ENCODE data around the gene TLCD5. TPM values are rescaled to one million over a fixed set of nuclear protein-coding genes. Genes with fewer than 3 reads are reported as not detected.

Gene TLCD5
- total RNA-seq, 2 donors from 2014 or later, result 13.8 to 20.1 TPM

GRCh38 chr11:120378474-120378873, 53.4 kb downstream of the TLCD5 start:
- no peak for TF ChIP-seq CTCF (conservative IDR thresholded peaks at IDR 0.05)
- Histone ChIP-seq H3K4me3 (ENCODE audit: low read length) (no peak overlapping the region), H3K27ac (ENCODE audit: low read depth, low read length) (no peak overlapping the region), H3K4me1 (ENCODE audit: control insufficient read depth, insufficient read depth, low read length) (no peaks in the 10 kb centered on the region), H3K9me3 (ENCODE audit: control insufficient read depth, low read length) (peaks cover 27% of the 10 kb centered on the region), H3K27me3 (ENCODE audit: control insufficient read depth, insufficient read depth, low read length, poor library complexity, severe bottlenecking) (no peaks in the 10 kb centered on the region), H3K36me3 (ENCODE audit: control insufficient read depth, insufficient read depth, low read length) (no peaks in the 10 kb centered on the region), H3K9ac (ENCODE audit: extremely low read depth, low read length, poor library complexity, severe bottlenecking) (no peak overlapping the region)
- H3K4me1 Mint-ChIP-seq, result peaks cover 6% of the 10 kb centered on the region
- H3K36me3 Mint-ChIP-seq (ENCODE audit: low read depth), result peaks cover 23% of the 10 kb centered on the region
- DNase-seq, result no peak
- no peaks in the 10 kb centered on the region for H3K27me3 Mint-ChIP-seq (ENCODE audit: insufficient read depth)
- H3K9me3 Mint-ChIP-seq, result peaks cover 34% of the 10 kb centered on the region
- H3K27ac Mint-ChIP-seq, result no peak overlapping the region
- H3K4me3 Mint-ChIP-seq, result no peak overlapping the region
- WGBS, 2 experiments (ENCODE audit: insufficient coverage in 1 of 2, insufficient read length in 1 of 2), result 95 to 100% methylated on average over 1 to 3 of the region's 3 CpGs

GRCh38 chr11:120381401-120381800, 56.3 kb downstream of the TLCD5 start:
- H3K4me1 Mint-ChIP-seq, result peaks cover 4% of the 10 kb centered on the region
- TF ChIP-seq CTCF (conservative IDR thresholded peaks at IDR 0.05), result no peak
- no peaks in the 10 kb centered on the region for H3K4me1 ChIP-seq (ENCODE audit: control insufficient read depth, insufficient read depth, low read length)
- no peak overlapping the region for H3K27ac Mint-ChIP-seq
- no peak overlapping the region for H3K27ac ChIP-seq (ENCODE audit: low read depth, low read length)
- no peak overlapping the region for H3K9ac ChIP-seq (ENCODE audit: extremely low read depth, low read length, poor library complexity, severe bottlenecking)
- 91 to 96% methylated on average over 6 to 7 of the region's 7 CpGs for WGBS, 2 experiments (ENCODE audit: insufficient coverage in 1 of 2, insufficient read length in 1 of 2)
- peaks cover 37% of the 10 kb centered on the region for H3K9me3 Mint-ChIP-seq
- no peak for DNase-seq
- H3K27me3 ChIP-seq (ENCODE audit: control insufficient read depth, insufficient read depth, low read length, poor library complexity, severe bottlenecking), result no peaks in the 10 kb centered on the region
- H3K4me3 ChIP-seq (ENCODE audit: low read length), result no peak overlapping the region
- H3K9me3 ChIP-seq (ENCODE audit: control insufficient read depth, low read length), result peaks cover 27% of the 10 kb centered on the region
- no peaks in the 10 kb centered on the region for H3K27me3 Mint-ChIP-seq (ENCODE audit: insufficient read depth)
- H3K36me3 Mint-ChIP-seq (ENCODE audit: low read depth), result peaks cover 23% of the 10 kb centered on the region
- H3K4me3 Mint-ChIP-seq, result no peak overlapping the region
- no peaks in the 10 kb centered on the region for H3K36me3 ChIP-seq (ENCODE audit: control insufficient read depth, insufficient read depth, low read length)

Other genes with a start within 250 kb of the TLCD5 start
- gene TRIM29, start 187.2 kb upstream of the TLCD5 start, total RNA-seq, result not detected
- gene OAF, start 114.3 kb upstream of the TLCD5 start, total RNA-seq, result 1 to 10 TPM; 1.7 to 3.6 TPM
- under 1 TPM in 1 of 2 donors, not detected in 1; 0.46 TPM for gene POU2F3, start 85.2 kb upstream of the TLCD5 start, total RNA-seq
- 10 to 100 TPM; 35.3 to 38.7 TPM for gene ARHGEF12, start 11.1 kb downstream of the TLCD5 start, total RNA-seq
- gene GRIK4, start 186.4 kb downstream of the TLCD5 start, total RNA-seq, result 1 to 10 TPM; 1.7 to 3.5 TPM

Data from endodermal cell (in vitro differentiated cells).